SU-DHL-6 (cell line): ENCODE results near the gene CEP70.

Experiments
- H2AFZ ChIP-seq: fragments of 200-600 bp; sonication (generic); 2 replicates; pipeline ENCODE4 v1.6.1; 2014; ENCODE audit warnings: low read depth, mild to moderate bottlenecking, moderate library complexity, mixed read lengths, antibody characterized with exemption, low read length; ENCODE audit not compliant: severe bottlenecking
- H3F3A ChIP-seq: fragments of 200-600 bp; shearing (Covaris generic); 2 replicates; pipeline ENCODE4 v1.6.0; 2016; ENCODE audit warnings: antibody characterized with exemption, mild to moderate bottlenecking; ENCODE audit not compliant: insufficient read depth
- H3K27ac ChIP-seq: fragments of 200-600 bp; sonication (generic); 2 replicates; pipeline ENCODE4 v1.5.1; 2016; ENCODE audit warnings: low read depth, mild to moderate bottlenecking, low read length, moderate library complexity, mixed read lengths
- H3K27me3 ChIP-seq: fragments of 200-600 bp; sonication (generic), shearing (Covaris generic); 2 replicates; pipeline ENCODE4 v1.6.0; 2014; ENCODE audit warnings: mild to moderate bottlenecking, low read length
- H3K36me3 ChIP-seq: fragments of 200-600 bp; sonication (generic); 2 replicates; pipeline ENCODE4 v1.6.1; 2014; ENCODE audit warnings: mild to moderate bottlenecking, low read length, mixed read lengths
- H3K4me2 ChIP-seq: fragments of 300-600, 200-600 bp; shearing (Covaris generic), sonication (generic); 2 replicates; pipeline ENCODE4 v1.6.0; 2014; ENCODE audit warnings: low read length, low read depth, mild to moderate bottlenecking; ENCODE audit not compliant: poor library complexity, severe bottlenecking
- H3K4me3 ChIP-seq: fragments of 200-600 bp; sonication (generic); 2 replicates; pipeline ENCODE4 v1.5.1; 2014; ENCODE audit warnings: antibody characterized with exemption, low read length, mild to moderate bottlenecking, mixed read lengths; ENCODE audit not compliant: insufficient read depth, poor library complexity, severe bottlenecking
- H3K79me2 ChIP-seq: fragments of 200-600 bp; sonication (generic); 2 replicates; pipeline ENCODE4 v1.6.1; 2014; ENCODE audit warnings: mild to moderate bottlenecking, low read length, moderate library complexity; ENCODE audit not compliant: insufficient read depth
- H3K9ac ChIP-seq: fragments of 200-600 bp; sonication (generic); 2 replicates; pipeline ENCODE4 v1.7.0; 2014; ENCODE audit warnings: mild to moderate bottlenecking, low read length
- H3K9me2 ChIP-seq: fragments of 200-600 bp; sonication (generic); replicated peaks from 2 replicates; pipeline ENCODE4 v1.6.1; 2014; ENCODE audit warnings: low read length; ENCODE audit not compliant: insufficient read depth
- H3K9me3 ChIP-seq: fragments of 200-600 bp; sonication (generic); 2 replicates; pipeline ENCODE4 v1.6.1; 2014; ENCODE audit warnings: low read length, mixed read lengths; ENCODE audit not compliant: insufficient read depth
- H4K20me1 ChIP-seq: fragments of 200-600 bp; sonication (generic); 2 replicates; pipeline ENCODE4 v1.6.1; 2014; ENCODE audit warnings: low read depth, mild to moderate bottlenecking, antibody characterized with exemption, low read length, moderate library complexity, mixed read lengths
- CTCF ChIP-seq: fragments of 200-600 bp; sonication (generic); IDR thresholded peaks from one replicate; pipeline ENCODE4 v1.5.1; 2017; ENCODE audit warnings: antibody characterized with exemption, mild to moderate bottlenecking, low read length, moderate library complexity; ENCODE audit not compliant: insufficient read depth, poor library complexity, severe bottlenecking
- EZH2phosphoT487 ChIP-seq: fragments of 200-600 bp; sonication (generic), shearing (Covaris generic); conservative IDR thresholded peaks from 2 replicates; pipeline ENCODE4 v1.6.1; 2018; ENCODE audit warnings: mild to moderate bottlenecking, antibody characterized with exemption, low read length, moderate library complexity, mixed read lengths

CEP70 gene

DNA sequence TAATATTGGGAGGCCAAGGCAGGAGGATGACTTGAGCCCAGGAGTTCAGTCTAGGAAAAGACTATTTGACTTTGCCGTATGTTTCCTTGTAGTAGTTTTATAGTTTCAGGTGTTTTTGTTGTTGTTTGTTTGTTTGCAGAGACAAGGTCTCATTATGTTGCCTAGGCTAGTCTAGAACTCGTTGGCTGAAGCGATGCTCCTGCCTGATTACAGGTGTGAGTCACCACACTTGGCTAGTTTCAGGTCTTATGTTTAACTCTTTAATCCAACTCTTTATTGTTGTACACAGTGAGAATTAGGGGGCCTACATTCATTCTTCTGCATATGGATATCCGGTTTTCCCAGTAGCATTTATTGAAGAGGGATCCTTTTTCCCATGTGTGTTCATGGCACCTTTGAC, 46.5 kb upstream of the CEP70 start:
- no peaks in the 10 kb centered on the region for H3K36me3 ChIP-seq
- H3K9me2 ChIP-seq: no peaks in the 10 kb centered on the region

GRCh38 chr3:138638641-138639040, 44.6 kb upstream of the CEP70 start:
- Histone ChIP-seq H2AFZ (no peak overlapping the region), H3K4me3 (no peak overlapping the region), H3K36me3 (no peaks in the 10 kb centered on the region), H3K9me3 (no peaks in the 10 kb centered on the region), H3K27ac (no peak overlapping the region), H3K27me3 (no peaks in the 10 kb centered on the region), H3F3A (no peaks in the 10 kb centered on the region), H3K79me2 (no peaks in the 10 kb centered on the region), H3K9me2 (no peaks in the 10 kb centered on the region), H4K20me1 (no peaks in the 10 kb centered on the region), H3K9ac (no peak overlapping the region), H3K4me2 (no peak overlapping the region)
- TF ChIP-seq CTCF (no peak), EZH2phosphoT487 (no peak)

More for the DNA sequence above, 46.5 kb upstream of the CEP70 start:
- Histone ChIP-seq H3K4me2 (no peak overlapping the region), H3F3A (no peaks in the 10 kb centered on the region), H3K4me3 (no peak overlapping the region), H3K27ac (no peak overlapping the region), H3K9me3 (no peaks in the 10 kb centered on the region), H4K20me1 (no peaks in the 10 kb centered on the region), H3K27me3 (no peaks in the 10 kb centered on the region), H3K9ac (no peak overlapping the region), H3K79me2 (no peaks in the 10 kb centered on the region), H2AFZ (no peak overlapping the region)
- TF ChIP-seq CTCF (no peak), EZH2phosphoT487 (no peak)

GRCh38 chr3:138629526-138629925, 35.5 kb upstream of the CEP70 start:
- no peaks in the 10 kb centered on the region for H3K9me2 ChIP-seq
- no peak overlapping the region for H3K9ac ChIP-seq
- no peak overlapping the region for H3K4me2 ChIP-seq
- no peak overlapping the region for H3K27ac ChIP-seq
- no peaks in the 10 kb centered on the region for H3K9me3 ChIP-seq
- H3K27me3 ChIP-seq: no peaks in the 10 kb centered on the region
- H3K79me2 ChIP-seq: no peaks in the 10 kb centered on the region
- TF ChIP-seq EZH2phosphoT487: no peak
- TF ChIP-seq CTCF: no peak
- H3K36me3 ChIP-seq: no peaks in the 10 kb centered on the region
- H3K4me3 ChIP-seq: no peak overlapping the region
- H2AFZ ChIP-seq: no peak overlapping the region
- no peaks in the 10 kb centered on the region for H3F3A ChIP-seq
- no peaks in the 10 kb centered on the region for H4K20me1 ChIP-seq
